Transverse colon (tissue), 3 donors: ENCODE results near the gene ACTN1.

Source experiments
- CTCF ChIP-seq, 5 experiments: fragments of 200-600 bp in 3 of 5; fragments of 450-650 bp in 2 of 5; sonication (generic) in 3 of 5; IDR thresholded peaks; 1 replicate in 2 of 5; 2 replicates in 3 of 5; pipeline ENCODE4 v1.5.1; 2016 to 2017; ENCODE audit warnings: antibody characterized with exemption in 5 of 5, inconsistent platforms in 3 of 5, mild to moderate bottlenecking in 2 of 5, moderate library complexity in 1 of 5
- POLR2A ChIP-seq: fragments of 450-650 bp; IDR thresholded peaks from one replicate; pipeline ENCODE4 v1.6.1; 2016; ENCODE audit warnings: antibody characterized with exemption, mild to moderate bottlenecking, moderate library complexity

GRCh38 chr14:68979722-68980451 lies 785 bp upstream of the ACTN1 start:
- TF ChIP-seq CTCF (IDR thresholded peaks at IDR 0.05) (no peak), POLR2A (no peak)
